Muscle of leg (tissue), 16 donors: Measurements from ENCODE around the gene PTPN13. TPM values are rescaled to one million over a fixed set of nuclear protein-coding genes. Genes with fewer than 3 reads are reported as not detected.

Experiments used
- DNase-seq: peaks from one replicate; pipeline ENCODE4 v3.0.0; 2013
- H3K27ac ChIP-seq: one replicate; pipeline ENCODE4 v1.5.1; 2013; ENCODE audit warnings: mild to moderate bottlenecking, low read length, control low read depth
- H3K27me3 ChIP-seq: one replicate; pipeline ENCODE4 v1.6.1; 2013; ENCODE audit warnings: low read length; ENCODE audit not compliant: control insufficient read depth, insufficient read depth
- H3K36me3 ChIP-seq: one replicate; pipeline ENCODE4 v1.6.1; 2013; ENCODE audit warnings: low read length; ENCODE audit not compliant: control insufficient read depth, insufficient read depth
- H3K4me1 ChIP-seq: one replicate; pipeline ENCODE4 v1.6.1; 2013; ENCODE audit warnings: low read length; ENCODE audit not compliant: control insufficient read depth, insufficient read depth
- H3K4me3 ChIP-seq: one replicate; pipeline ENCODE4 v1.5.1; 2013; ENCODE audit warnings: low read length, control low read depth
- H3K9me3 ChIP-seq: replicated peaks from 2 replicates; pipeline ENCODE4 v1.6.1; 2013; ENCODE audit warnings: low read depth, low read length; ENCODE audit not compliant: control insufficient read depth
- WGBS: methylation state at CpG from one replicate; pipeline ENCODE4 v1.1.5; 2013; ENCODE audit warnings: missing lambda C conversion rate; ENCODE audit not compliant: insufficient coverage; 5-methylcytosine and 5-hydroxymethylcytosine counted together
- long read RNA-seq, 11 donors: transcript quantifications; one replicate each; lab custom pipeline, GENCODE V29; 2026
- polyA plus RNA-seq, 8 donors: library from polyadenylated mRNA; unstranded; fragments of 120-200 nt; gene quantifications; one replicate each; pipeline versions ENCODE4 v1.2.1 to v1.2.3, GENCODE V29; 2013; ENCODE audit warnings: inconsistent platforms in 1 of 8, low replicate concordance in 1 of 8; ENCODE audit not compliant: insufficient read length in 8 of 8, insufficient read depth in 1 of 8
- total RNA-seq: library from RNA; stranded (reverse); fragments of 120-200 nt; gene quantifications from one replicate; pipeline ENCODE4 v1.2.4, GENCODE V29; 2013

The PTPN13 gene
- 10.5 TPM for total RNA-seq
- 10 to 100 TPM in 1 of 8 donors, 1 to 10 TPM in 7; 2.8 to 14.2 (median 4.8) TPM for polyA plus RNA-seq
- long read RNA-seq, donor 1 = 0 reads
- long read RNA-seq, donor 2 = 0 reads
- long read RNA-seq, donor 3 = 0 reads
- long read RNA-seq, donor 4 = 0 reads
- long read RNA-seq, donor 5 = 0 reads
- long read RNA-seq, donor 6, full-length matches to known transcripts = 1 of 1 reads
- long read RNA-seq, donor 6, partial matches to known transcripts = 0 of 1 reads
- long read RNA-seq, donor 6, other reads (novel, unspliced or antisense) = 0 of 1 reads
- long read RNA-seq, donor 7 = 0 reads
- long read RNA-seq, donor 8 = 0 reads
- long read RNA-seq, donor 9 = 0 reads
- long read RNA-seq, donor 10 = 0 reads
- long read RNA-seq, donor 11 = 0 reads

GRCh38 chr4:86593688-86594558 lies at the start of gene PTPN13:
TSS of gene PTPN13 (plus strand) at chr4:86594315. CDS start at chr4:86635257, 40,942 bp downstream.
- H3K27ac ChIP-seq = peak within 1 kb of the TSS; percentile 65
- H3K9me3 ChIP-seq = no peaks in the 10 kb centered on the region
- DNase-seq = peak; percentile 92
- H3K4me3 ChIP-seq = peak within 1 kb of the TSS; percentile 59
- H3K27me3 ChIP-seq = peaks cover 17% of the 10 kb centered on the region
- H3K36me3 ChIP-seq = no peaks in the 10 kb centered on the region
- H3K4me1 ChIP-seq = peaks cover 9% of the 10 kb centered on the region
- WGBS = 1% methylated on average over 39 of the region's 60 CpGs

- DNase-seq = no peak
- H3K36me3 ChIP-seq = no peaks in the 10 kb centered on the region
- no peaks in the 10 kb centered on the region for H3K4me1 ChIP-seq
- no peaks in the 10 kb centered on the region for H3K9me3 ChIP-seq
- no peaks in the 10 kb centered on the region for H3K27me3 ChIP-seq
- WGBS = 92% methylated on average over 21 of the region's 22 CpGs
- no peak overlapping the region for H3K27ac ChIP-seq
- no peak overlapping the region for H3K4me3 ChIP-seq
Measured at GRCh38 chr4:86547140-86547539, 47.0 kb upstream of the PTPN13 start.

- no CpG with 5 or more reads among the region's 4 CpGs for WGBS
- Histone ChIP-seq H3K4me1 (no peaks in the 10 kb centered on the region), H3K4me3 (no peak overlapping the region), H3K9me3 (no peaks in the 10 kb centered on the region), H3K27me3 (no peaks in the 10 kb centered on the region), H3K36me3 (no peaks in the 10 kb centered on the region), H3K27ac (no peak overlapping the region)
- DNase-seq = no peak
Measured at GRCh38 chr4:86549163-86549788, 44.8 kb upstream of the PTPN13 start.

GRCh38 chr4:86551387-86551786 lies 42.7 kb upstream of the PTPN13 start:
- Histone ChIP-seq H3K27me3 (no peaks in the 10 kb centered on the region), H3K4me1 (no peaks in the 10 kb centered on the region), H3K27ac (no peak overlapping the region), H3K9me3 (no peaks in the 10 kb centered on the region), H3K4me3 (no peak overlapping the region), H3K36me3 (no peaks in the 10 kb centered on the region)
- WGBS = 100% methylated on average over 1 of the region's 2 CpGs
- DNase-seq = no peak

GRCh38 chr4:86554646-86555045 lies 39.5 kb upstream of the PTPN13 start:
- Histone ChIP-seq H3K4me3 (no peak overlapping the region), H3K9me3 (no peaks in the 10 kb centered on the region), H3K27ac (no peak overlapping the region), H3K4me1 (no peaks in the 10 kb centered on the region), H3K27me3 (no peaks in the 10 kb centered on the region), H3K36me3 (no peaks in the 10 kb centered on the region)
- DNase-seq = no peak

- Histone ChIP-seq H3K4me3 (no peak overlapping the region), H3K36me3 (no peaks in the 10 kb centered on the region), H3K4me1 (no peaks in the 10 kb centered on the region), H3K27ac (no peak overlapping the region), H3K9me3 (no peaks in the 10 kb centered on the region), H3K27me3 (no peaks in the 10 kb centered on the region)
- no peak for DNase-seq
Measured at GRCh38 chr4:86556791-86557415, 37.2 kb upstream of the PTPN13 start.

- no CpG with 5 or more reads among the region's 1 CpG for WGBS
- no peak overlapping the region for H3K27ac ChIP-seq
Measured at GRCh38 chr4:86557526-86557925, 36.6 kb upstream of the PTPN13 start.

GRCh38 chr4:86558258-86558657 lies 35.9 kb upstream of the PTPN13 start:
- WGBS = no CpG with 5 or more reads among the region's 5 CpGs

More at GRCh38 chr4:86557526-86557925, 36.6 kb upstream of the PTPN13 start:
- no peaks in the 10 kb centered on the region for H3K9me3 ChIP-seq
- no peak for DNase-seq
- H3K4me3 ChIP-seq = no peak overlapping the region
- H3K36me3 ChIP-seq = no peaks in the 10 kb centered on the region
- no peaks in the 10 kb centered on the region for H3K4me1 ChIP-seq
- no peaks in the 10 kb centered on the region for H3K27me3 ChIP-seq

GRCh38 chr4:86558797-86559196 lies 35.3 kb upstream of the PTPN13 start:
- WGBS = no CpG with 5 or more reads among the region's 1 CpG
- no peaks in the 10 kb centered on the region for H3K36me3 ChIP-seq
- no peak overlapping the region for H3K27ac ChIP-seq
- H3K4me3 ChIP-seq = no peak overlapping the region
- H3K27me3 ChIP-seq = no peaks in the 10 kb centered on the region
- H3K9me3 ChIP-seq = no peaks in the 10 kb centered on the region
- no peaks in the 10 kb centered on the region for H3K4me1 ChIP-seq
- no peak for DNase-seq

More at GRCh38 chr4:86558258-86558657, 35.9 kb upstream of the PTPN13 start:
- no peak overlapping the region for H3K4me3 ChIP-seq
- H3K9me3 ChIP-seq = no peaks in the 10 kb centered on the region
- no peak overlapping the region for H3K27ac ChIP-seq
- DNase-seq = no peak
- H3K4me1 ChIP-seq = no peaks in the 10 kb centered on the region
- no peaks in the 10 kb centered on the region for H3K27me3 ChIP-seq
- no peaks in the 10 kb centered on the region for H3K36me3 ChIP-seq
